Left colon (tissue), 2 donors: ENCODE results near the gene SLC38A7. TPM values are rescaled to one million over a fixed set of nuclear protein-coding genes. Genes with fewer than 3 reads are reported as not detected.
"Not testable (repeated sequence)": the region's sequence is repeated elsewhere in the genome, so short reads cannot be mapped to it uniquely, and the experiment has no call there.

Source experiments
- ATAC-seq: fragments of 200-7000 bp; cut with Tn5 transposase; one replicate; pipeline ENCODE4 v1.9.1; 2020; ENCODE audit warnings: mild to moderate bottlenecking, moderate library complexity
- DNase-seq, 2 donors: peaks; one replicate each; pipeline ENCODE4 v3.0.0-alpha.2; 2020
- intact Hi-C, 2 donors: fragments of 100-400 bp; cut with DNase I in 1 of 2; cut with micrococcal nuclease in 1 of 2; formaldehyde crosslinking; loops; one replicate each; pipeline versions ENCODE4 v1.11.2 to v1.14.0; 2022; cut with DNase I, micrococcal nuclease
- total RNA-seq, 2 donors: library from RNA; stranded (reverse); fragmentation: NEBNext Ultra II Directional; extraction: Animal tissue kit (Norgen Biotek cat#: 25700); gene quantifications; one replicate each; pipeline ENCODE4 v1.2.1, GENCODE V29; 2021
- donor health status: DM: no; HTN: no; CAD: no.
- donor health status: DM: yes; HTN: yes; CAD: no.

The SLC38A7 gene
- total RNA-seq, 2 donors from 2014 or later: 12.1 to 12.3 TPM

DNA sequence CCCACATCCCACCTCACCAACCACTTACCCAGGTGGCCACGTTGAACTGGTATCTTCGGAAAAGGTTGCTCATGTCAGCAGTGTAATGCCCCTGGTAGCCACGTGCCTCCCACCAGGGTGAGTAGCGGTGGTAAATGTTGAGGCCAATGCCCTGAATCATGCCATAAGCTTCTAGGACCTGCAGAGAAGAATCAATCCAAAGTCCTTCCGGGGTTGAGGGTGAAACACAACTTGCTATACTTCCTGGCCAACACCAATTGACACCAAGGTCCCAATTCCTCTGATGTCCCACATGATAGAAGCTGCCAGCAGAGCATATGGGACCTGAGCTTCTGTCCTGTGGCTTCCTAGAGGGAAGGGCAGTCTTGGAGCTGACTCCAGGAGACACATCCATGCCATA is 43.6 kb downstream of the SLC38A7 start:
- no peak for DNase-seq
- intact Hi-C loops: no loop called here
- ATAC-seq: no peak

DNA sequence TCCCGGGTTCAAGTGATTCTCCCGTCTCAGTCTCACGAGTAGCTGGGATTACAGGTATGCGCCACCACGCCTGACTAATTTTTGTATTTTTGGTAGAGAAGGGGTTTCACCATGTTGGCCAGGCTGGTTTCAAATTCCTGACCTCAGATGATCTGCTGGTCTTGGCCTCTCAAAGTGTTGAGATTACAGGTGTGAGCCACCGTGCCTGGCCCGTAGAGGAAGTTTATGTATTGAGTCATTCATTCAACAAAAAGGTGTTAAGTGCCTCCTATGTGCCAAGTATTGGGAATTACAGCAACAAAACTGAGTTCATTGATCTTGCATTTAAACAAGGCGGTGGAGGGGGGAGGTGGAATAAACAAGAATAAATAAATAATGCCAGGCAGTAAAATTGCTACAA is 44.7 kb downstream of the SLC38A7 start:
- DNase-seq: no peak
- intact Hi-C loops: no loop called here
- ATAC-seq: no peak

DNA sequence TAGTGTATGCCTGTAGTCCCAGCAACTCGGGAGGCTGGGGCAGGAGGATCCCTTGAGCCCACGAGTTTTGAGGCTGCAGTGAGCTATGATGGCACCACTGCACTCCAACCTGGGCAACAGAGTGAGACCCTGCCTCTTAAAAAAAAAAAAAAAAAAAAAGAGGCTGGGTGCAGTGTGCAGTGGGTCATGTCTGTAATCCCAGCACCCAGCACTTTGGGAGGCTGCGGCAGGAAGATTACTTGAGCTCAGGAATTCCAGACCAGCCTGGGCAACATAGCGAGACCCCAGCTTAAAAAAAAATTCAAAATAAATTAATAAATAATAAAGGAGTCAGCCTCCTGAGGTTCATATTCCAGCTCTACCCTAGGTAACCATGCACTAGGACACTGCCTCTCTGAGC is 45.3 kb downstream of the SLC38A7 start:
- ATAC-seq (no peak), DNase-seq (no peak)
- intact Hi-C loops: no loop called here

DNA sequence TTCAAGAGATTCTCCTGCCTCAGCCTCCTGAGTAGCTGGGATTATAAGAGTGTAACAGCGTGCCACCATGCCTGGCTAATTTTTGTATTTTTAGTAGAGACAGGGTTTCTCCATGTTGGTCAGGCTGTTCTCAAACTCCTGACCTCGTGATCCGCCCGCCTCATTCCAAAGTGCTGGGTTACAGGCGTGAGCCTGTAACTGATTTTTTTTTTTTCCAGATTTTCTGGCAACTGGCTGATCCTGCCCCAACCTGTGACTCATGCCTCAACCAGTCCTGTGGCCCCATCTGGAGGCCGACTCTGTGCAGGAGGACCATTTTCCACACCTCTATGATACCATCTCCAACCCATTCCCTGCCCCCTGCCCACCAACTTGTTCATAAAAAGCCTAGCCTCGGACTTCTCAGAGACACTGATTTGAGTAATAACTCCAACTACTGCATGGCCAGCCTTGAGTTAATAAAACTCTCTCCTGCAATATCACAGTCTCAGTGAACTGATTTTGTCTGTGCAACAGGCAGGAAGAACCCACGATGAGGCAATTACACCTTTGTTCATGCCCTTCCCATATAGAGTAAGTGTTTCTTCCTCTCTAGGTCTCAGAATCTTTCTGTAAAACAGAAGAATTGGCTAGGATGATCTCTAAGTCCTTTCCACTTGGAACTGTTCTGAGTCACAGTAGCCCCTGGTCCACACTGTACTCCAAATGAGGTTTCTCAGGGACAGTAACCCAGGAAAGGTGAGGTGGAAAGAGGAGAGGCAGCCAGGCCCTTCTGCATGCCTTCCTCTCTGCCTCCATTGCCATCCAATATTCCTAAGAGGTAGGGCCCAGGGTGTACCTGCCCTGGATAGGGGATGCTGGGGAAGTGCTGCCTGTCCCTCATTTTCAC is 46.2 kb downstream of the SLC38A7 start:
- DNase-seq: peak; percentile 45 to 48
- intact Hi-C loops: no loop called here
- ATAC-seq: peak; percentile 73

DNA sequence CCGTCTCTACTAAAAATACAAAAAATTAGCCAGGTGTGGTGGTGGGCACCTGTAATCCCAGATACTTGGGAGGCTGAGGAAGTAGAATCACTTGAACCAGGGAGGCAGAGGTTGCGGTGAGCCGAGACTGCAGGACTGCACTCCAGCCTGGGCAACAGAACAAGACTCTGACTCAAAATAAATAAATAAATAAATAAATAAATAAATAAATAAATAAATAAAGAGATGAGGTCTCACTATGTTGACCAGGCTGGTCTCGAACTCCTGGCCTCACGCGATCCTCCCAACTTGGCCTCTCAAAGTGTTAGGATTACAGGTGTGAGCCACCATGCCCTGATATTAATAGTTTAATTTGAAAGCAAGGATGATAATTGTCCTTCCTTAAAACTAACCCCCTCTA is 47.5 kb downstream of the SLC38A7 start:
- DNase-seq, ATAC-seq, intact Hi-C loops: not testable (repeated sequence)

DNA sequence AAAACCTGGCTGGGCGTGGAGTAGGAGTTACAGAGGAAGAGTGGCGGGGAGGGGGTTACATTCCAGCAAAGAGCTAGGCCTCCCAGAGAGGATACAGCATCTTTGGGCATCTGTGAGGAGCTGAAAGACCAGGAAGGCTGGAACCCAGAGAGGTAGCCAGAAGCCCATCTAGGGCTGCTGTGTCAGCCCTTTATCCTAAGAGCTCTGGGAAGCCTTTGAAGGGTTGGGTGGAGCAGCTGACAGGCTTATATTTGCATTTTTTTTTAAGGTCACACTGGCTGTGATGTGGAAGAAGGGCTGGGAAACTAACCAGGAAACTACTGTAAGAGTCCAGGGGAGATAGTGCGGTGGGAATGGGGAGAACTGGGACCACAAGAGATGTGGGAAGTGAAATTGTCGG is 48.1 kb downstream of the SLC38A7 start:
- no peak for DNase-seq
- ATAC-seq: peak; percentile 36
- intact Hi-C loops: no loop called here

DNA sequence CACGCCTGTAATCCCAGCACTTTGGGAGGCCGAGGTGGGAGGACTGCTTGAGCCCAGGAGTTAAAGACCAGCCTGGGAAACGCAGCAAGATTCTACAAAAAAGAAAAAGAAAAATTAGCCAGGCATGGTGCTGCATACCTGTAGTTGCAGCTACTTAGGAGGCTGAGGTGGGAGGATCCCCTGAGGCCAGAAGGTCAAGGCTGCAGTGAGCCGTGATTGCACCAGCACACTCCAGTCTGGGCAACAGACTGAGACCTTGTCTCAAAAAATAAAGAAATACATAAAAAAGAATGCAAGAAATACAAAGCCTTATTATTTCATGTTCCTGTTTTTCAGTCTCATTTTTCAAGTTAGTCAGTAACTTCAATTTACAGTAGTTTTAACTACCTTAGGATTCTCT is 49.1 kb downstream of the SLC38A7 start:
- DNase-seq: no peak
- intact Hi-C loops: no loop called here
- ATAC-seq: no peak

DNA sequence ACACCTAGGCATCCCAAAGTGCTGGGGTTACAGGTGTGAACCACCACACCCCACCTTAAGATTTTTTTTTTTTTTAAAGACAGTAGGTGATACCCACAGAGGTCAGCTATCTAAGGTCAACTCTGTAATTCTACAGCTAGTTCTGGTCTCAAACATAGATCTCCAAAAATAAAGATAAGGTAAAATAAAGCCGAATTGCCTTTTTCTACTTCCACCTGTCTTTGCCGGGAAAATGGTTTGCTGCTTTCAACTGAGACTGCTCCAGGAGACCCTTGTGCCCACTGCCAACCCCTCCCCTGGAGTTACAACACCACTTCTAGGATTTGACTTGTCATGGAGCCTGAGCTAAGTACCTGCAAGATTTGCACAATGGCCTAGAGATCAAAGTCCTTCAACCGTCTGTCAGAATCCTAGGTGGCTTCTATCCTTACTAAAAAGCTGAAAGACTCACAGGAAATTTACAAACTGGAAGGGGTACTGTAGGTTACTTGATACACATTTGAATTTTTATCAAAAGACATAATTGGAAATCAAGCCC is 50.2 kb downstream of the SLC38A7 start:
- ATAC-seq (no peak), DNase-seq (no peak)
- intact Hi-C loops: no loop called here

DNA sequence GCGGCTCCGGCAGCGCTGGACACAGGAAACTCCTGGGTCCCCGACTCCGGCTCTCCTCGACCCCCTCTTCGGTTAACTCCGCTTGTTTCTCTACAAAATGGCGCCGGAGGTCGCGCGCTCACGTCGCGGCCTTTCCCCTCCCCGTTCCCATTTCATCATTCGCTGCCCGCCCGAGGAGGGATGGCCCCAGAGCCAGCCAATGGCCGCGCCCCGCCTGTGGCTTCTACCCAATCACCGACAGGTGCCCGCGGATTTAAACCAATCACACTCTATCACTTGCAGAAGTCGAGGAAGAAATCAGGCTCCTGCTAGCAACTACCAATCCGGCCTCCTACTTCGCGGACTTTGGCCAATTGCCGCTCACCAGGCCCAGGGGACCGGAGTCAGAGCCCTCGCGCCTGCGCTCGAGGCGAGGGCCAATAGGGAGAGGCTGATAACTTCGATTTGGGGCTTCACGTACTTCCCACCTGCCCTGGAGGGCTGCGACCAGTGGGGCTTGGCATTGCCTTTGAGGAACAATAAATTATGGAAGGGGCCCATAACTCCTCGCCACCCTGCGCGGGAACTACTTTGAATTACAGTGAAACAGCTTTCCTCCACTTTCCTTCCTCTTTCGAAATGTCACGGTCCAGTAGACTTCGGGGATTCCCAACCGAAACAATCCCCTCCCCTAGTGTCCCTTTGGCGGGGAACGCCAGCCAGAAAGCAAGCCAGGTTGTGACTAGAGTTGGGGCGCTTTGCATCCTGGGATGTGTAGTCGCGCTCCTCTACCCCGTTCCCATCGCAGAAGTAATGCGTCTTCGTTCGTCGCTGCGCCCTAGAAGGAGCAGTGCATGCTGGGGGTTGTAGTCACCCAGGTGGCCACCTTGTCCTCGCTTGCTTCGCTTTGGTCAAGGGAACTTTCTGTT is 54.6 kb downstream of the SLC38A7 start, which contains the start of gene CNOT1:
CNOT1 (minus strand) TSS at position 94 of the 908 bp plus-strand sequence. CDS start 30,489 bp downstream, outside the sequence.
- intact Hi-C loops: loop anchor here in 1 of 2 donors (5.0 kb wide), 1 partner anchor 102 kb away; the partner anchor contains the start of gene GOT2
- peak; percentile 83 for ATAC-seq
- peak; percentile 98 to 99 for DNase-seq

DNA sequence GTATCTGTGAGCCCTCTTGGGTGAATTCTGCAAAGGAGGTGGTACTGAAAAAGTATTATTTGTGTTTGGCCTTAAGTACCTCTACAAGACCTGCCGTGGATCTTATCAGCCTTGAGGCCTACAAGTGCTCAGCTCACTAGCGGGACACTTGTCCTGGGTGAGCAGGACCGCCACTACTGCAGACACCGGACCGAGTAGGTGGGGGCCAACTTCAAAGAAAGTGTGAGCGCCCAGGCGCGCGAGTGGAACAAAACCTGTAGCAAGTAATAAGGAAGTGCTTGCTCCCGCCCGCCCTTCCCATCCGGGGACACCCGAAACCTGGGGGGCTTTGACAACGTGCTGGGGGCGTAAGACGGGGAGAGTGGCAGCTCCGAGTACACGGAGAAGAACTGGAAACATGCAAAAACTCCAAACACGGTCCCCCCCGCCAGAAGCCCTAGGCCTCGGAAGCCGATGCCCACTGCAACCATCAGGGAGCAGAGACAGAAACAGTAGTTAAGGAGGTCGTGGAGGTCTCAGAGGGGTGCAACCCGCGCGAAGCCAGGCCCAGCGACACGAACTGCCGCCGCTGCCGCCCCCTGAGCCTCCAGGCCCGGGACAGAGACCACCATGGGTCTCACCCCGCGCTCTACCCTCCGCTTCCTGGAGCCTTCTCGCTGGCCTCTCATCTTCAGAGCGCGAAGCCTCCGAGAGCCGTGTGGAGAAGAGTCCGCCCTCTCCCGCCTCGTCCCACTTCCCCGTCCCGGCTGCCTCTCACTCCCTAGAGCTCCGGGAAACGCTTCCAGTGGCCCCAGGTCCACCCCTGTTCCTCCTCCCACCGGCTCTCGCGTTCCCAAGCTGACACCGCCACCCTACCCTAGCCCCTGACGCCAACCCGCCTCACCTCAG is 55.5 kb downstream of the SLC38A7 start:
- DNase-seq (peak; percentile 82 to 84), ATAC-seq (peak; percentile 57)
- intact Hi-C loops: loop anchor here in 1 of 2 donors (5.0 kb wide), 1 partner anchor 103 kb away; the partner anchor contains the start of gene GOT2

DNA sequence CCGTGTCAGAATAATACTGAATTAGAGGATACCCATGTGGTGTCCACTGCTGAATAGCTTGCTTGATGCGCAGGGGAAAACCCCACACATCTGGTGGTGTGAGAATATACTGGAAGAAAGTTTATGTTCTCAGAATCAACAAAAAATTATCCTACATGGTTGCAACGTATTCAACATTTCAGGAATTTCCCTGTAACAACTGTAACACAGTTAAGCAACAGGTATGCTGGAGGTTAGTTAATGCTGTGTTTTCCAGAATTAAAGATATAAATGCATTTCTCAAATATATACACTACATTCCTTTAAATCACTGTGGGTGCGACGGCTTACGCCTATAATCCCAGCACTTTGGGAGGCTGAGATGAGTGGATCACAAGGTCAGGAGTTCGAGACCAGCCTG is 60.4 kb downstream of the SLC38A7 start:
- intact Hi-C loops: no loop called here
- DNase-seq: no peak
- no peak for ATAC-seq

DNA sequence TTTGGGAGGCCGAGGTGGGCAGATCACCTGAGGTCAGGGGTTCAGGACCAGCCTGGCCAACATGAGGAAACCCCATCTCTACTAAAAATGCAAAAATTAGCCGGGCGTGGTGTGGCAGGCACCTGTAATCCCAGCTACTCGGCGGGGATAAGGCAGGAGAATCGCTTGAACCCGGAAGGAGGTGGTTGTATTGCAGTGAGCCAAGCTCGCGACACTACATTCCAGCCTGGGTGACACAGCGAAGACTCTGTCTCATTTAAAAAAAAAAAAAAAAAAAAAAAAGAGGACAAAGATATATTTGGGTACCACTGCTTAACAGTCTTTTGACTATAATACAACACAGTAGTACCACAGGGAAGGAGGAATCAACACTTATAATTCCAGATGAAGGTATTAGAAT is 64.2 kb downstream of the SLC38A7 start:
- ATAC-seq: no peak
- DNase-seq: no peak
- intact Hi-C loops: no loop called here

DNA sequence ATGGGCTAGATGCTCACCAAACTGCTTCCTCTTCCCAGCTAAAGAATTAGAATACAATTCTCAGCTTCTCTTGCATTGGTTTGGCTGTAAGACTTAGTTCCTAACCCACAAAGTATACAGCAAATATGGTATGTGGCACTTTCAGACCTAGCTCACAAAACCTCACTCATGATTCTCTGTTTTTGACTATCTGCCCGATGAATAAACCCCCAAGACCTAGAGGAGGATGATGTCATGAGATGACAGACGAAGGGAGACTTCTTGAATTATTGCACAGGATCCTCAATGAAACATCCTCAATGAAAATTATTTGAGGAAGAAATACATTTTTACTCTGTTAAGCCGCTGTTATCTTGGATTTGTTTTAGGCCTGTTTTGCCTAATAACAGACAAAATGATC is 69.3 kb downstream of the SLC38A7 start:
- ATAC-seq: no peak
- intact Hi-C loops: no loop called here
- no peak for DNase-seq

Other genes starting within 250 kb of the SLC38A7 start
- gene NDRG4, start 184.6 kb downstream of the SLC38A7 start, total RNA-seq: 1 to 10 TPM; 4.2 to 7.3 TPM
- 10 to 100 TPM; 11.4 to 13.8 TPM for gene SETD6, start 169.3 kb downstream of the SLC38A7 start, total RNA-seq
- 100 to 1,000 TPM; 208 to 236 TPM for gene CNOT1, start 54.9 kb downstream of the SLC38A7 start, total RNA-seq
- 100 to 1,000 TPM in 1 of 2 donors, 10 to 100 TPM in 1; 96.3 to 130 TPM for gene GOT2, start 49.5 kb upstream of the SLC38A7 start, total RNA-seq